Endothelial cell of umbilical vein (primary cell): Measurements from ENCODE around the gene ARHGAP10. TPM values are rescaled to one million over a fixed set of nuclear protein-coding genes. Genes with fewer than 3 reads are reported as not detected.

ENCODE experiments used
- BruUV-seq: library from RNA; stranded (reverse); fragments of 400-500 nt; replicated peaks from 2 replicates; lab custom pipeline; 2021; lab: Mats Ljungman, UMichigan
- CTCF ChIA-PET: fragments of 300-600, 350-600 bp; sonication (Branson Sonifier 250); formaldehyde crosslinking; loops from one replicate; lab custom pipeline; 2021; ENCODE audit warnings: antibody characterized with exemption, inconsistent platforms; lab: Charles Lee
- POLR2A ChIA-PET: fragments of 300-600, 350-600 bp; sonication (Branson Sonifier 250); formaldehyde crosslinking; loops from one replicate; lab custom pipeline; 2021; ENCODE audit warnings: antibody characterized with exemption, inconsistent platforms; lab: Charles Lee
- DNase-seq: peaks from one replicate; pipeline ENCODE4 v3.0.0-alpha.2; 2011; ENCODE audit warnings: low read depth, low spot score
- FAIRE-seq: peaks from 2 replicates; lab custom pipeline; 2011; peaks lifted over from hg19 to GRCh38; lab: Jason Lieb, UNC
- H2AFZ ChIP-seq: 2 replicates; pipeline ENCODE4 v1.6.0; 2012; ENCODE audit warnings: low read depth, low read length, control low read depth, inconsistent platforms
- H3K27ac ChIP-seq: 2 replicates; pipeline ENCODE4 v1.5.1; 2011; ENCODE audit warnings: low read depth, mild to moderate bottlenecking, control low read depth, low read length, moderate library complexity; ENCODE audit not compliant: insufficient read depth
- H3K27me3 ChIP-seq, 2 experiments: 2 replicates each; pipeline versions ENCODE4 v1.6.0 to v1.6.1; 2011; ENCODE audit warnings: low read length in 2 of 2, mixed read lengths in 1 of 2; ENCODE audit not compliant: control insufficient read depth in 2 of 2, insufficient read depth in 2 of 2
- H3K36me3 ChIP-seq, 2 experiments: 2 replicates in 1 of 2; 3 replicates in 1 of 2; pipeline ENCODE4 v1.5.1; 2011; ENCODE audit warnings: low read length in 2 of 2, mild to moderate bottlenecking in 1 of 2, moderate library complexity in 1 of 2; ENCODE audit not compliant: control insufficient read depth in 2 of 2, insufficient read depth in 2 of 2; ENCODE audit errors: extremely low read depth in 1 of 2
- H3K4me1 ChIP-seq: 3 replicates; pipeline ENCODE4 v1.5.1; 2011; ENCODE audit warnings: mild to moderate bottlenecking, low read length; ENCODE audit not compliant: control insufficient read depth, insufficient read depth; ENCODE audit errors: extremely low read depth
- H3K4me2 ChIP-seq: 2 replicates; pipeline ENCODE4 v1.6.1; 2011; ENCODE audit warnings: low read length, control low read depth, mixed read lengths; ENCODE audit not compliant: insufficient read depth
- H3K4me3 ChIP-seq, 3 experiments: fragments of 200-600 bp in 1 of 3; sonication (generic), shearing (Covaris generic) in 1 of 3; replicated peaks in 1 of 3; 2 replicates each; pipeline ENCODE4 v1.5.1; 2011 to 2016; ENCODE audit warnings: control low read depth in 3 of 3, low read length in 3 of 3, mild to moderate bottlenecking in 2 of 3, inconsistent platforms in 1 of 3, low read depth in 1 of 3, moderate library complexity in 1 of 3; ENCODE audit not compliant: insufficient read depth in 1 of 3
- H3K79me2 ChIP-seq: 2 replicates; pipeline ENCODE4 v1.6.0; 2012; ENCODE audit warnings: low read length, inconsistent platforms; ENCODE audit not compliant: control insufficient read depth, insufficient read depth
- H3K9ac ChIP-seq: replicated peaks from 2 replicates; pipeline ENCODE3; 2011; ENCODE audit warnings: low read length, control low read depth; ENCODE audit not compliant: insufficient read depth; ENCODE audit errors: extremely low read depth
- H3K9me1 ChIP-seq: replicated peaks from 3 replicates; pipeline ENCODE4 v1.6.0; 2011; ENCODE audit warnings: mild to moderate bottlenecking, low read length; ENCODE audit not compliant: control insufficient read depth, insufficient read depth; ENCODE audit errors: extremely low read depth
- H3K9me3 ChIP-seq: replicated peaks from 2 replicates; pipeline ENCODE4 v1.5.1; 2012; ENCODE audit warnings: low read length, inconsistent platforms; ENCODE audit not compliant: control insufficient read depth, insufficient read depth
- H4K20me1 ChIP-seq: replicated peaks from 2 replicates; pipeline ENCODE3; 2011; ENCODE audit warnings: mild to moderate bottlenecking, low read length; ENCODE audit not compliant: control insufficient read depth, insufficient read depth; ENCODE audit errors: extremely low read depth
- CTCF ChIP-seq, 2 donors: IDR thresholded peaks; 1 replicate in 1 of 2; 2 replicates in 1 of 2; pipeline ENCODE4 v1.5.1; 2011; ENCODE audit warnings: low read length in 2 of 2, mild to moderate bottlenecking in 2 of 2, moderate library complexity in 2 of 2, control low read depth in 1 of 2, inconsistent platforms in 1 of 2, low read depth in 1 of 2; ENCODE audit not compliant: insufficient read depth in 1 of 2; ENCODE audit errors: extremely low read depth in 1 of 2
- EZH2 ChIP-seq: IDR thresholded peaks from 2 replicates; pipeline ENCODE4 v1.6.1; 2012; ENCODE audit warnings: borderline replicate concordance, low read depth, mild to moderate bottlenecking, moderate library complexity, low read length, inconsistent platforms; ENCODE audit not compliant: severe bottlenecking
- FOS ChIP-seq: IDR thresholded peaks from 2 replicates; pipeline ENCODE4 v1.6.1; 2011; ENCODE audit warnings: mild to moderate bottlenecking, low read length, moderate library complexity, borderline replicate concordance; ENCODE audit not compliant: insufficient read depth
- JUN ChIP-seq: IDR thresholded peaks from 2 replicates; pipeline ENCODE4 v1.6.1; 2011; ENCODE audit warnings: borderline replicate concordance, low read depth; ENCODE audit not compliant: insufficient read length, insufficient read depth
- MAX ChIP-seq: IDR thresholded peaks from 2 replicates; pipeline ENCODE4 v1.6.1; 2011; ENCODE audit not compliant: insufficient read depth, insufficient read length
- MYC ChIP-seq: IDR thresholded peaks from one replicate; pipeline ENCODE4 v1.6.1; 2011; ENCODE audit warnings: mild to moderate bottlenecking, low read depth, low read length
- POLR2A ChIP-seq: IDR thresholded peaks from 2 replicates; pipeline ENCODE4 v1.6.1; 2012; ENCODE audit warnings: low read depth, mild to moderate bottlenecking, control low read depth, low read length
- dilution Hi-C: fragments of 300-500 bp; cut with MboI; formaldehyde crosslinking; loops from one replicate; pipeline ENCODE4 v1.15.0; 2019; ENCODE audit warnings: low sequenced_read_pairs; ENCODE audit not compliant: extremely low pct_ligation_motif_present
- intact Hi-C: fragments of 100-400 bp; cut with micrococcal nuclease; formaldehyde crosslinking; loops from one replicate; pipeline ENCODE4 v1.10.0; 2022
- polyA plus RNA-seq, 4 experiments: library from polyadenylated mRNA; depleted of rRNA in 3 of 4; stranded (reverse) in 3 of 4; unstranded in 1 of 4; fragments of >200 nt; gene quantifications; 2 replicates each; pipeline versions ENCODE4 v1.2.1 to v1.2.3, GENCODE V29; 2011 to 2012; ENCODE audit warnings: missing spikeins in 1 of 4
- total RNA-seq: library from RNA; stranded (reverse); gene quantifications from 2 replicates; pipeline ENCODE4 v1.2.3, GENCODE V29; 2021

Gene ARHGAP10
- total and polyA plus RNA-seq, 2 donors (not counting 3 experiments of a cell fraction or from before 2014, with no cell fraction given), result 20.4 to 36.7 TPM

- Histone ChIP-seq H3K4me2 (no peak overlapping the region), H3K4me3 (no peak overlapping the region), H2AFZ (no peak overlapping the region), H3K9me3 (no peaks in the 10 kb centered on the region), H3K36me3 (peaks cover 0 to 2% of the 10 kb centered on the region in 2 experiments), H3K4me1 (peaks cover 28% of the 10 kb centered on the region), H3K9me1 (no peaks in the 10 kb centered on the region), H3K9ac (no peak overlapping the region), H3K27ac (no peak overlapping the region), H3K79me2 (peaks cover 4% of the 10 kb centered on the region), H4K20me1 (no peaks in the 10 kb centered on the region), H3K27me3 (no peaks in the 10 kb centered on the region)
- intact Hi-C loops (no loop called here), dilution Hi-C loops (no loop called here)
- ChIA-PET CTCF (interaction anchor here (7.8 kb wide), 1 partner anchor 32 kb away, joined by 37 read pairs; no protein-coding TSS in a partner anchor), POLR2A (no interaction called here)
- TF ChIP-seq POLR2A, result no peak
- TF ChIP-seq EZH2, result no peak
- TF ChIP-seq FOS, result no peak
- DNase-seq (no peak), FAIRE-seq (no peak)
- BruUV-seq, result no TSS peak
These were observed 102.6 kb downstream of the ARHGAP10 start for GRCh38 chr4:147834480-147834879.

- H3K36me3 ChIP-seq, result peaks cover 0 to 2% of the 10 kb centered on the region in 2 experiments
- no peak overlapping the region for H3K4me3 ChIP-seq
- H3K4me1 ChIP-seq, result peaks cover 15% of the 10 kb centered on the region
- dilution Hi-C loops, result no loop called here
- no peaks in the 10 kb centered on the region for H3K9me1 ChIP-seq
- ChIA-PET CTCF (interaction anchor here (1.2 to 7.8 kb wide), 3 partner anchors 8 to 29 kb away, joined by 3 to 37 read pairs (median 3); no protein-coding TSS in a partner anchor), POLR2A (no interaction called here)
- no TSS peak for BruUV-seq
- FAIRE-seq, result no peak
- H4K20me1 ChIP-seq, result no peaks in the 10 kb centered on the region
- TF ChIP-seq CTCF (IDR thresholded peaks at IDR 0.05; ENCODE audit: extremely low read depth in 1 of 2, insufficient read depth in 1 of 2, low read depth in 1 of 2, low read length in 2 of 2) (no peak), FOS (no peak), MAX (no peak), POLR2A (no peak), JUN (no peak), MYC (no peak)
- H3K4me2 ChIP-seq, result no peak overlapping the region
- H2AFZ ChIP-seq, result no peak overlapping the region
- H3K9me3 ChIP-seq, result no peaks in the 10 kb centered on the region
- H3K27ac ChIP-seq, result no peak overlapping the region
- peaks cover 1% of the 10 kb centered on the region for H3K79me2 ChIP-seq
- no peak overlapping the region for H3K9ac ChIP-seq
- H3K27me3 ChIP-seq, result no peaks in the 10 kb centered on the region
- no peak for DNase-seq
- intact Hi-C loops, result no loop called here
These were observed 104.9 kb downstream of the ARHGAP10 start for GRCh38 chr4:147836807-147837206.
